Measurements from ENCODE around the gene TBC1D3G.
"Not testable (repeated sequence)": the region's sequence is repeated elsewhere in the genome, so short reads cannot be mapped to it uniquely, and the experiment has no call there.

Gene TBC1D3G

GRCh38 chr17:36323584-36323983, at the start of gene TBC1D3G:
Gene TBC1D3G, plus strand, starts transcription at chr17:36323884. Its CDS starts 1,528 bp downstream, at chr17:36325412.
- not testable (repeated sequence) for DNase-seq

GRCh38 chr17:36283256-36283655, 40.4 kb upstream of the TBC1D3G start:
- not testable (repeated sequence) for DNase-seq

DNA sequence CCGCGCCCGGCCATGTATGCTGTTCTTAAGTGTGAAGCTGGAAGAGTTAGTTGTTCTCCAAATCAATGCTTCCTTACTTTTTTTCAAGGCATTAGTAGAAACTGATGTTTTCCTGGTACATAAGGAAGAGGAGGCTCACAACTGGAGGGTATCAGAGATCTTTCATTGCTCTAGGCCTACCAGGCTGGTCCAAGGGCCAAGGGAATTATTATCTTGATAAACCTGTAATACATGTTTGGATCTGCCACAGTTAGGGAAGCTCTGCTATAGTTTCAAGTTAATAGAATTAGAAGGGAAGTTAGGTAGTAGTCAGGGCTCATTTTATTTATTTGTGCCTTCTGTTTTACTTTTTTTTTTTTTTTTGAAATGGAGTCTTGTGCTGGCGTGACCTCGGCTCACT, 39.5 kb upstream of the TBC1D3G start:
- not testable (repeated sequence) for DNase-seq

- not testable (repeated sequence) for DNase-seq
Observed at GRCh38 chr17:36289965-36290612, 33.6 kb upstream of the TBC1D3G start.

GRCh38 chr17:36295161-36295560, 28.5 kb upstream of the TBC1D3G start:
- not testable (repeated sequence) for DNase-seq

DNA sequence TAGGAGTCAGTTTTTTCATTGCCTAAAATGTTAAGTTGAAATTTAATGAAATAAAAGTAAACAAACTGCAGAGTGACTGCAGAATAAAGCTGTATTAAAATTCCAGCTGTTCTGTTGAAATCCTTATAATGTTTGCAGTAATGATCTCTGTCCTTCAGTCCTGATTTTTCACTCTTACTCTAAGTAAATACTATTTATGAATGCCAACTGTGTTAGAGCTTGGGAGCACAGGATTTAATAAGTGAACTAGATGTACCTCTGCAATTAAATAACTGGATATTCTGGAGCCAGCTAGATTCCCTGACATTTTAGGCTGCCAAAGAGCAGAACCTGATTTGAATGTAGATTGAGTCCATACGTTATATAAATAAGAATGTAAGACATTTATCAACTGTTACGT, 7.9 kb upstream of the TBC1D3G start:
- DNase-seq = not testable (repeated sequence)

DNA sequence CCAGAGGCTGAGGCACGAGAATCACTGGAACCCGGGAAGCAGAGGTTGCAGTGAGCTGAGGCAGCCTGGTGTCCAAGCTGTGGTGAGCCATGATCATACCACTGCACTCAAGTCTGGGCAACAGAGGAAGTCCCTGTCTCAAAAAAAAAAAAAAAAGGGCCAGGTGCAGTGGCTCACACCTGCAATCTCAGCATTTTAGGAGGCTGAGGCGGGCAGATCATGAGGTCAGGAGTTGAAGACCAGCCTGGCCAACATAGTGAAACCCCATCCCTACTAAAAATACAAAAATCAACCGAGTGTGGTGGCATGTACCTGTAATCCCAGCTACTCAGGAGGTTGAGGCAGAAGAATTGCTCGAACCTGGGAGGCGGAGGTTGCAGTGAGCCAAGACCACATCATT, 38.8 kb downstream of the TBC1D3G start:
- not testable (repeated sequence) for DNase-seq

- not testable (repeated sequence) for DNase-seq
Observed at GRCh38 chr17:36375938-36376337, 52.3 kb downstream of the TBC1D3G start.
